Effector CD4-positive, alpha-beta T cell (primary cell): Measurements from ENCODE around the gene SNRPB.
A peak's percentile ranks its signal among the peaks of the same experiment; 100 is the strongest.
"Not testable (repeated sequence)": the region's sequence is repeated elsewhere in the genome, so short reads cannot be mapped to it uniquely, and the experiment has no call there.

Source experiments
- DNase-seq: peaks from one replicate; pipeline ENCODE4 v3.0.0-alpha.2; 2020
- total RNA-seq: gene quantifications from one replicate; lab custom pipeline; 2026; lab: John Stamatoyannopoulos, UW

SNRPB gene
- total RNA-seq: 114 reads per million, percentile 85 among the genes with 10 or more reads in this experiment

GRCh38 chr20:2470423-2471193 is at the start of gene SNRPB:
Gene SNRPB, minus strand, starts transcription at chr20:2470789. Its CDS starts 99 bp downstream, at chr20:2470690.
- DNase-seq: peak; percentile 93

- DNase-seq: no peak
These were observed 48.7 kb upstream of the SNRPB start for GRCh38 chr20:2519115-2519809.

- no peak for DNase-seq
These were observed 48.0 kb upstream of the SNRPB start for GRCh38 chr20:2518558-2518957.

GRCh38 chr20:2518096-2518495 is 47.5 kb upstream of the SNRPB start:
- no peak for DNase-seq

- DNase-seq: no peak
These were observed 45.8 kb upstream of the SNRPB start for GRCh38 chr20:2516399-2516798.

- no peak for DNase-seq
These were observed 44.6 kb upstream of the SNRPB start for GRCh38 chr20:2515203-2515602.

- no peak for DNase-seq
These were observed 39.2 kb upstream of the SNRPB start for GRCh38 chr20:2509794-2510193.

GRCh38 chr20:2509468-2509781 is 38.8 kb upstream of the SNRPB start:
- DNase-seq: no peak

GRCh38 chr20:2508631-2509467 is 38.3 kb upstream of the SNRPB start, which contains the start of gene ZNF343:
Gene ZNF343, minus strand, starts transcription at chr20:2508915. Its CDS starts 15,020 bp downstream, at chr20:2493895.
- DNase-seq: peak; percentile 75

- DNase-seq: no peak
These were observed 37.5 kb upstream of the SNRPB start for GRCh38 chr20:2507875-2508630.

- no peak for DNase-seq
These were observed 36.9 kb upstream of the SNRPB start for GRCh38 chr20:2507464-2507863.

GRCh38 chr20:2506426-2506825 is 35.8 kb upstream of the SNRPB start:
- not testable (repeated sequence) for DNase-seq

GRCh38 chr20:2504803-2505202 is 34.2 kb upstream of the SNRPB start:
- DNase-seq: not testable (repeated sequence)

- DNase-seq: not testable (repeated sequence)
These were observed 32.3 kb upstream of the SNRPB start for GRCh38 chr20:2502808-2503384.

- no peak for DNase-seq
These were observed 15.1 kb upstream of the SNRPB start for GRCh38 chr20:2485661-2486060.

- no peak for DNase-seq
These were observed 14.5 kb upstream of the SNRPB start for GRCh38 chr20:2485080-2485479.

- DNase-seq: no peak
These were observed 12.9 kb upstream of the SNRPB start for GRCh38 chr20:2483504-2483903.

- no peak for DNase-seq
These were observed 9.8 kb upstream of the SNRPB start for GRCh38 chr20:2480381-2480780.

GRCh38 chr20:2476742-2477615 is 6.4 kb upstream of the SNRPB start:
- no peak for DNase-seq

- no peak for DNase-seq
These were observed 5.5 kb upstream of the SNRPB start for GRCh38 chr20:2475850-2476741.
